Astrocyte of the spinal cord (primary cell): Measurements from ENCODE around the gene KCNT1.

Experiments used
- DNase-seq: peaks from one replicate; pipeline ENCODE4 v3.0.0; 2011; ENCODE audit warnings: low read depth, low spot score
- H3K4me3 ChIP-seq: 2 replicates; pipeline ENCODE4 v1.5.1; 2011; ENCODE audit warnings: low read depth, mild to moderate bottlenecking, low read length, moderate library complexity
- in situ Hi-C: cut with HindIII; loops from 2 replicates; pipeline ENCODE4 v1.10.0; 2017; ENCODE audit warnings: low sequenced_read_pairs
- TF ChIP-seq, protein P1 (sequence below): IDR thresholded peaks from 2 replicates; pipeline ENCODE4 v1.5.1; 2012; ENCODE audit warnings: low read depth, mild to moderate bottlenecking, low read length, inconsistent platforms

Gene KCNT1

DNA sequence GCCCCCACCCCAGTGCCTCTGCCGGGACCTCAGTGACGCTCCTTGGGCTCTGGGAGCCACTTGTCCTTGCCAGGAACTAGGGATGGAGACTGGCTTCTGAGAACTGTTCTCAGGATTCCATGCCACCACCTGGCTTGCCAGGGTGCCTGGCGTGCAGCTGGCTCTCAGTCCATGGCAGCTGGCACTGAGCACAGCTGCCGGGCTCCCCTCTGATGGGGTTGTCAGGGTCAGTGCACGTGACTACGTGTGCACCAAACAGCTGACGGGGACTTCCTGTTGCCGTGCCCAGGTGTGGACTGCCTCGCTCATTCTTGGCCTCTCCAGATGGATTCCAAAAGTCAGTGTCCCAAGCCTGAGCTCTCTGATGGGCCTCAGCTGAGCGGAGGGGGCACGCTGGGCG lies 9.4 kb downstream of the KCNT1 start:
- in situ Hi-C loops, result no loop called here
- H3K4me3 ChIP-seq, result no peak overlapping the region
- TF ChIP-seq, protein P1, sequence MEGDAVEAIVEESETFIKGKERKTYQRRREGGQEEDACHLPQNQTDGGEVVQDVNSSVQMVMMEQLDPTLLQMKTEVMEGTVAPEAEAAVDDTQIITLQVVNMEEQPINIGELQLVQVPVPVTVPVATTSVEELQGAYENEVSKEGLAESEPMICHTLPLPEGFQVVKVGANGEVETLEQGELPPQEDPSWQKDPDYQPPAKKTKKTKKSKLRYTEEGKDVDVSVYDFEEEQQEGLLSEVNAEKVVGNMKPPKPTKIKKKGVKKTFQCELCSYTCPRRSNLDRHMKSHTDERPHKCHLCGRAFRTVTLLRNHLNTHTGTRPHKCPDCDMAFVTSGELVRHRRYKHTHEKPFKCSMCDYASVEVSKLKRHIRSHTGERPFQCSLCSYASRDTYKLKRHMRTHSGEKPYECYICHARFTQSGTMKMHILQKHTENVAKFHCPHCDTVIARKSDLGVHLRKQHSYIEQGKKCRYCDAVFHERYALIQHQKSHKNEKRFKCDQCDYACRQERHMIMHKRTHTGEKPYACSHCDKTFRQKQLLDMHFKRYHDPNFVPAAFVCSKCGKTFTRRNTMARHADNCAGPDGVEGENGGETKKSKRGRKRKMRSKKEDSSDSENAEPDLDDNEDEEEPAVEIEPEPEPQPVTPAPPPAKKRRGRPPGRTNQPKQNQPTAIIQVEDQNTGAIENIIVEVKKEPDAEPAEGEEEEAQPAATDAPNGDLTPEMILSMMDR, result no peak
- no peak for DNase-seq

DNA sequence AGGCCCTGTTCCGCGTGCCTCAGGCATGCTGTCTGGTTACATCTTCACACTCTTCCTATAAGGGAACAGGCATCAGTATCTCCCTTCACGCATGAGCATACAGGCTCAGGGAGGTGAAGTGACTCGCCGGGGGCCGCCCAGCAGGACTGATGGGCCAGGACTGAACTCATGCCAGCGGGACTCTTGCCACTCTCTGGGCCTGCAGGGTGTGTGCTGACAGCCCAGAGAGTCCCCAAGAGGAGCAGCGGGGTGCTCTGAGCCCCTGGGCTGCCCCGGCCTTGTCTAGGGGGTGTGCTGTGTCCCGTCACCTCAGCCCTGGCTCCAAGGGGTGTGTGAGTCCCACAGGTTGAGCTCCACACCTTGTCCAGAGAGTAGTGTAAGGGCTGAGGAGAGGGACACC lies 9.9 kb downstream of the KCNT1 start:
- DNase-seq, result no peak
- no peak overlapping the region for H3K4me3 ChIP-seq
- TF ChIP-seq, protein P1, result no peak
- in situ Hi-C loops, result no loop called here

DNA sequence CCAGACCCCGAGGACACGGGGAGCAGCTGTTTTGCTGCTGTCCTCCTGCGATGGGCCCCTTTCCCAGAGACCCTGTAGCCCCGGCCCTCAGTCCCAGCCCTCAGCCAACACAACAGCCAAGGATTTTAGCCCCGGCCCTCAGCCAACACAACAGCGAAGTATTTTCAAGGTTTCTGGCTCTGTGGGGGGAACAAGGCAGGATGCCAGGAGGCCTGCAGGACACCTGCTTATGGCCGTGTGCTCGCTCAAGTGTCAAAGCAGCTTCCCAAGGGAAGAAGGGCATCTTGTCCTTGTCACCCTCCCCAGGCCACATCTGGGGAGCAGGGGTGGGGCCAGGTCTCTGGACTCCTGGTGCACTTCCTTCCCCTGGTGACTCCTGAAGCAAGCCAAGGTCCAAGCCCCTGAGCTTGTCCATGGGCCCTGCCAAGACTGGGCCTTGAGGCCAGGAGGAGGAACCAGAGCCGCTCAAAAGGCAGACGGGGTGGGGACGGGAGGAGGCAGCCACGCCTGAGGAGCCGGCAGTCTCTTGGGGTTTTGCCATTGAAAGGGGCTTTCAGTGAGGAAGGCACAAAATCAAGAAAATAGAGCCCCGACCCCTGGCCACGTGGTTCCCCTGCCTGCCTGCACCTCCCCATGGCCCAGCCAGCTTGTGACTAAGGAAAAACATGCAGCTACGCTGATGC lies 10.8 kb downstream of the KCNT1 start:
- no peak overlapping the region for H3K4me3 ChIP-seq
- in situ Hi-C loops, result no loop called here
- DNase-seq, result no peak
- TF ChIP-seq, protein P1, result no peak

DNA sequence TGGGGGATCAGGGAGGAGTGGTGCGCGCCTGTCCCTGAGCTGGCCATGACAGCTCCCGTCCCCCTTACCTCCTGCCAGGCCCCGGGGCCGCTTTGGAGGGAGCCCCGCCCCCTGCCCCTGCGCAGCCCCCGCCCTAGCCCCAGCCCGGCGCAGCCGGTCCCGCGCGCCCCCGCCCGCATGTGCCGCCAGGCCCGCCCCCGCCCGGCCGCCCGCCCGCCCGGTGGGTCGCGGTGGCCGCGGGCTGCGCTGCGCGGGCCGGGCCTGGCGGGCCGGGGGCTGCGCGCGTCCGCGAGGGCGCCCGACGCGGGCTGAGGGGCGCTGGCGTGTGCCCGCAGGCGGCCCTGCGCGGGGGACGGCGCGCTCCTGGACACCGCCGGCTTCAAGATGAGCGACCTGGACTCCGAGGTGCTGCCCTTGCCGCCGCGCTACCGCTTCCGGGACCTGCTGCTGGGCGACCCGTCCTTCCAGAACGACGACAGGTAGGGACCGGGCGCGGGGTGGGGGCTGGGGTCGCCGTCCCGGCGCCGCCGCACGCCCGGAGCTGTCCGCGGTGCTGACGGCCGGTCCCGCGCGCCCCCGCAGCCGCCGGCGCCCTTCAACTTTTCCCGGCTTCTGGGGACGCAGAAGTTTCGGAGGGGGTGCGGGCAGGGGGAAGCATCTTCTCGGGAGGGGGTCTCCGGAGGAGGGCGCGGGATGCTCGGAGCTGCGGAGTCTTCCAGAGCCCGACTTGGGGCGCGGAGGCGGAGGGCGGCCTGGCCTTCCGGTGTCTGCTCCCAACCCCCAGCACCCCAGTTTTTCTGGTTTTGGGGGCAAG lies 12.5 kb downstream of the KCNT1 start:
- no peak for DNase-seq
- TF ChIP-seq, protein P1, result no peak
- H3K4me3 ChIP-seq, result no peak overlapping the region
- in situ Hi-C loops, result no loop called here

DNA sequence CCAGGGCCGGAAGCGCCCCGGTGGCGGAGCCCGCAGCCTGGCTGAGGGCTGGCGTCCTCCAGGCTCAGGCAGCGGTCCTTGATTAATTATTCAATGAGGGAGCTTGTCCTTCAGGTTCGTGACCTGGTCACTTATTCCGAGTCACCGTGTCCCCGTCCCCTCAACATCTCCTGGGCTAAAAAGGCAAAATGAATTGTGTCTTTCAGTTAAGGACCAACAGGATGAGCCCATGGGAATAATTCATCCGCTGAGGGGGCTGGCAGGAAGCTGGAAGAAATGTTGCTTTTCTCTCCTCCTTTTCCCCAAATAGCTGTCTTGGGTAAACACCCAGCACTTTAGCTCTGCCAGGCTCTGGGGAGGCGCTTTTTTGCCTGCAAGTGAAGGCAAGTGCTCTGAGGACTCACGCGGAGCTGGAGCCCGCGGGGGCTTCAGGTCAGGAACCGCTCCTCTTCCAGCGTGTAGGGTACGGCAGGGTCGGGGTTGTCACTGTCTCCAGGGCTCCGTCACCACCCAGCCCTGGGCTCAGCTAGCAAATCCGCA lies 13.1 kb downstream of the KCNT1 start:
- in situ Hi-C loops, result no loop called here
- TF ChIP-seq, protein P1, result no peak
- DNase-seq, result no peak
- no peak overlapping the region for H3K4me3 ChIP-seq

DNA sequence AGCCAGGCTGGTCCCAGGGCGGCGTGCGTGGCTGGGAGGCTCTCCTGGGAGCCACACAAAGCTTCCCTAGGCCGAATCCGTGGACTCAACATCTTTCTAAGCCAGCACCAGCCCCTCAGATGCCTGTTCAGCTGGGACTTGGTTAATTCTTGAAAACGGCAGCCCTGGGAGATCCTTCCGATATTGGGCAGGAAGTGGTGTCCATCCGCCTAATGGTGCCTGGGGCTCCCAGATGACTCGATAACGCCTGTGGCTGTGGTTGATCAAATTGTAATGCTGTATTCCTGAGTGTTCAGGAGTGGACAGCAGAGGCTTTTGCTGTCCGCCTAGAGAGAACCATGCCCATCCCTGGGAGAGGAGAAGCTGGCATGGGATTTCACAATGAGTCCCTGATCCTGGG lies 14.1 kb downstream of the KCNT1 start:
- no peak for DNase-seq
- TF ChIP-seq, protein P1, result no peak
- in situ Hi-C loops, result no loop called here
- no peak overlapping the region for H3K4me3 ChIP-seq
